Prostate gland (tissue), 2 donors: ENCODE results near the gene CDK5RAP1. TPM values are rescaled to one million over a fixed set of nuclear protein-coding genes. Genes with fewer than 3 reads are reported as not detected.

Experiments
- DNase-seq: peaks from one replicate; pipeline ENCODE4 v3.0.0-alpha.2; 2019; ENCODE audit warnings: low spot score
- H3K27ac ChIP-seq, 2 donors: fragments of 200-600 bp; sonication (generic); 2 replicates each; pipeline ENCODE4 v1.5.1; 2017 to 2019
- H3K27me3 ChIP-seq: fragments of 200-600 bp; sonication (generic); replicated peaks from 2 replicates; pipeline ENCODE4 v1.5.1; 2019; ENCODE audit not compliant: insufficient read depth
- H3K36me3 ChIP-seq, 2 donors: fragments of 200-600 bp; sonication (generic); 1 replicate in 1 of 2; 2 replicates in 1 of 2; pipeline versions ENCODE4 v1.5.1 to v1.8.1; 2017 to 2019
- H3K4me1 ChIP-seq: fragments of 200-600 bp; sonication (generic); replicated peaks from 2 replicates; pipeline ENCODE4 v1.5.1; 2019
- H3K4me3 ChIP-seq, 2 donors: fragments of 200-600 bp; sonication (generic); 2 replicates each; pipeline ENCODE4 v1.5.1; 2017 to 2019
- H3K9me3 ChIP-seq: fragments of 200-600 bp; sonication (generic); 2 replicates; pipeline ENCODE4 v1.5.1; 2017
- CTCF ChIP-seq, 4 experiments: fragments of 200-600 bp in 2 of 4; fragments of 450-650 bp in 2 of 4; sonication (generic) in 2 of 4; IDR thresholded peaks; 1 replicate in 3 of 4; 2 replicates in 1 of 4; pipeline ENCODE4 v1.5.1; 2016 to 2019; ENCODE audit warnings: antibody characterized with exemption in 4 of 4, mild to moderate bottlenecking in 2 of 4, moderate library complexity in 2 of 4
- POLR2A ChIP-seq: fragments of 450-650 bp; IDR thresholded peaks from one replicate; pipeline ENCODE4 v1.6.1; 2016; ENCODE audit warnings: antibody characterized with exemption, mild to moderate bottlenecking
- POLR2AphosphoS5 ChIP-seq: sonication (generic); formaldehyde crosslinking; IDR thresholded peaks from one replicate; pipeline ENCODE4 v1.6.1; 2017; ENCODE audit warnings: antibody characterized with exemption
- WGBS: methylation state at CpG from one replicate; pipeline ENCODE4 v1.1.5; 2018; 5-methylcytosine and 5-hydroxymethylcytosine counted together
- intact Hi-C: fragments of 100-400 bp; cut with DNase I; formaldehyde crosslinking; loops from one replicate; pipeline ENCODE4 v1.14.2; 2022
- total RNA-seq, 2 donors: library from RNA; depleted of rRNA; stranded (reverse); fragments of >200 nt; gene quantifications; one replicate each; pipeline ENCODE4 v1.1.0, GENCODE V29; 2016

The CDK5RAP1 gene
- total RNA-seq, 2 donors from 2014 or later: 18.0 to 24.7 TPM

GRCh38 chr20:33443512-33444239, 42.4 kb upstream of the CDK5RAP1 start, which contains the start of gene SNTA1:
SNTA1 (minus strand) TSS chr20:33443763; CDS start chr20:33443620, 143 bp downstream.
- DNase-seq: peak; percentile 93
- intact Hi-C loops: no loop called here
- Histone ChIP-seq H3K4me3 (peak within 1 kb of the TSS; percentile 71 to 82), H3K27ac (peak within 1 kb of the TSS; percentile 69 to 79), H3K36me3 (no peaks in the 10 kb centered on the region), H3K27me3 (no peaks in the 10 kb centered on the region), H3K4me1 (no peaks in the 10 kb centered on the region), H3K9me3 (no peaks in the 10 kb centered on the region)
- TF ChIP-seq CTCF (IDR thresholded peaks at IDR 0.05) (peak in 1 of 4 experiments; percentile 6), POLR2AphosphoS5 (no peak)
- under 1% methylated on average over 51 of the region's 75 CpGs for WGBS

GRCh38 chr20:33443006-33443511, 41.7 kb upstream of the CDK5RAP1 start:
- intact Hi-C loops: no loop called here
- no peak for DNase-seq

GRCh38 chr20:33442136-33443005, 41.1 kb upstream of the CDK5RAP1 start:
- intact Hi-C loops: no loop called here
- no peaks in the 10 kb centered on the region for H3K27me3 ChIP-seq
- DNase-seq: no peak

More at GRCh38 chr20:33443006-33443511, 41.7 kb upstream of the CDK5RAP1 start:
- no peak for TF ChIP-seq POLR2AphosphoS5
- TF ChIP-seq POLR2A: no peak
- no peak for TF ChIP-seq CTCF (IDR thresholded peaks at IDR 0.05)
- 4% methylated on average over 32 of the region's 45 CpGs for WGBS
- no peaks in the 10 kb centered on the region for H3K9me3 ChIP-seq
- H3K27ac ChIP-seq: peak overlapping the region; percentile 69 to 79
- H3K4me1 ChIP-seq: no peaks in the 10 kb centered on the region
- no peaks in the 10 kb centered on the region for H3K27me3 ChIP-seq
- no peaks in the 10 kb centered on the region for H3K36me3 ChIP-seq
- peak overlapping the region; percentile 71 to 82 for H3K4me3 ChIP-seq

More at GRCh38 chr20:33442136-33443005, 41.1 kb upstream of the CDK5RAP1 start:
- H3K4me3 ChIP-seq: peak overlapping the region; percentile 71 to 82
- H3K36me3 ChIP-seq: no peaks in the 10 kb centered on the region
- H3K4me1 ChIP-seq: no peaks in the 10 kb centered on the region
- peak overlapping the region; percentile 69 to 79 for H3K27ac ChIP-seq
- H3K9me3 ChIP-seq: no peaks in the 10 kb centered on the region
- TF ChIP-seq POLR2A (no peak), CTCF (IDR thresholded peaks at IDR 0.05) (no peak), POLR2AphosphoS5 (no peak)
- 80% methylated on average over 9 of the region's 9 CpGs for whole genome bisulfite sequencing
